ENCODE results near the gene HFE. TPM values are rescaled to one million over a fixed set of nuclear protein-coding genes. Genes with fewer than 3 reads are reported as not detected.
A peak's percentile ranks its signal among the peaks of the same experiment; 100 is the strongest.
"Not testable (repeated sequence)": the region's sequence is repeated elsewhere in the genome, so short reads cannot be mapped to it uniquely, and the experiment has no call there.

HFE gene
- total RNA-seq, 2 donors from 2014 or later: 8.9 to 16.6 TPM

- H3K27ac ChIP-seq: no peak overlapping the region
- no peaks in the 10 kb centered on the region for H3K4me1 ChIP-seq (replicated peaks)
- DNase-seq (ENCODE audit: low spot score): no peak
- H3K27me3 ChIP-seq (replicated peaks; ENCODE audit: insufficient read depth): no peaks in the 10 kb centered on the region
- no peak overlapping the region for H3K4me3 ChIP-seq
- H3K9me3 ChIP-seq: no peaks in the 10 kb centered on the region
- TF ChIP-seq POLR2A (IDR thresholded peaks at IDR 0.05) (no peak), POLR2AphosphoS5 (IDR thresholded peaks at IDR 0.05) (no peak)
- TF ChIP-seq, protein P1, sequence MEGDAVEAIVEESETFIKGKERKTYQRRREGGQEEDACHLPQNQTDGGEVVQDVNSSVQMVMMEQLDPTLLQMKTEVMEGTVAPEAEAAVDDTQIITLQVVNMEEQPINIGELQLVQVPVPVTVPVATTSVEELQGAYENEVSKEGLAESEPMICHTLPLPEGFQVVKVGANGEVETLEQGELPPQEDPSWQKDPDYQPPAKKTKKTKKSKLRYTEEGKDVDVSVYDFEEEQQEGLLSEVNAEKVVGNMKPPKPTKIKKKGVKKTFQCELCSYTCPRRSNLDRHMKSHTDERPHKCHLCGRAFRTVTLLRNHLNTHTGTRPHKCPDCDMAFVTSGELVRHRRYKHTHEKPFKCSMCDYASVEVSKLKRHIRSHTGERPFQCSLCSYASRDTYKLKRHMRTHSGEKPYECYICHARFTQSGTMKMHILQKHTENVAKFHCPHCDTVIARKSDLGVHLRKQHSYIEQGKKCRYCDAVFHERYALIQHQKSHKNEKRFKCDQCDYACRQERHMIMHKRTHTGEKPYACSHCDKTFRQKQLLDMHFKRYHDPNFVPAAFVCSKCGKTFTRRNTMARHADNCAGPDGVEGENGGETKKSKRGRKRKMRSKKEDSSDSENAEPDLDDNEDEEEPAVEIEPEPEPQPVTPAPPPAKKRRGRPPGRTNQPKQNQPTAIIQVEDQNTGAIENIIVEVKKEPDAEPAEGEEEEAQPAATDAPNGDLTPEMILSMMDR (IDR thresholded peaks at IDR 0.05): no peak
- H3K36me3 ChIP-seq: no peaks in the 10 kb centered on the region
- intact Hi-C loops (cut with DNase I): loop anchor here (10.0 kb wide), 2 partner anchors 227 to 1087 kb away; a partner anchor contains a TSS
- WGBS: 99% methylated on average over 3 of the region's 3 CpGs
Observed at GRCh38 chr6:26057899-26058298, 29.3 kb upstream of the HFE start.

- H3K9me3 ChIP-seq; H3K27me3 ChIP-seq (replicated peaks; ENCODE audit: insufficient read depth); H3K4me1 ChIP-seq (replicated peaks); DNase-seq (ENCODE audit: low spot score); H3K27ac ChIP-seq; H3K36me3 ChIP-seq; H3K4me3 ChIP-seq: not testable (repeated sequence)
- WGBS: 97% methylated on average over 12 of the region's 12 CpGs
- intact Hi-C loops (cut with DNase I): loop anchor here (10.0 kb wide), 2 partner anchors 226 to 1086 kb away; a partner anchor contains a TSS
Observed at GRCh38 chr6:26058477-26059033, 28.7 kb upstream of the HFE start.

DNA sequence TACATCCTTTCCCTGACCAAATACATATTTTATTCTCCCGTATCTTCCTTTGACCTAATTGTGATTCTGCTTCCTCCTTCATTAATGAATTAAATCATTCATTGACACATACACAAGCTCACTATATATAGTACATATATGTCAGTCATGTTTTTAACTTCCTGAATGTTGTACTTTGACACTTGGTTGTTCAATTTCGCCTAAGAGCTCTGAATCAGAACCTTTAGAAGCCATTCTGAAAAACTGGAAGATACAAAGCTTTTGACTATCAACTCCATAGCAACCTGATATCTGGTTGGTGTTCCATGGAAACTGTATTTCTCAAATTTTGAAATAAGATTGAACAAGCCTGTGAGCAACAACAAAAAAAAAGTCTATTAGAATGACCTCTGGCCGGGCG, 27.3 kb upstream of the HFE start:
- 88% methylated on average over 4 of the region's 4 CpGs for WGBS
- H3K27me3 ChIP-seq (replicated peaks; ENCODE audit: insufficient read depth): no peaks in the 10 kb centered on the region
- intact Hi-C loops (cut with DNase I): loop anchor here (10.0 kb wide), 2 partner anchors 225 to 1085 kb away; a partner anchor contains a TSS

GRCh38 chr6:26064619-26065257, 22.5 kb upstream of the HFE start:
- WGBS: 36% methylated on average over 10 of the region's 10 CpGs
- intact Hi-C loops (cut with DNase I): no loop called here
- Histone ChIP-seq H3K36me3 (no peaks in the 10 kb centered on the region), H3K9me3 (no peaks in the 10 kb centered on the region), H3K4me3 (no peak overlapping the region), H3K27ac (no peak overlapping the region), H3K4me1 (replicated peaks) (no peaks in the 10 kb centered on the region), H3K27me3 (replicated peaks; ENCODE audit: insufficient read depth) (no peaks in the 10 kb centered on the region)
- DNase-seq (ENCODE audit: low spot score): peak; percentile 10
- TF ChIP-seq POLR2A (IDR thresholded peaks at IDR 0.05) (no peak), POLR2AphosphoS5 (IDR thresholded peaks at IDR 0.05) (peak; percentile 26)
- TF ChIP-seq, protein P1 (IDR thresholded peaks at IDR 0.05): peak; percentile 54 to 79 (median 75)

More for the DNA sequence above, 27.3 kb upstream of the HFE start:
- Histone ChIP-seq H3K9me3 (no peaks in the 10 kb centered on the region), H3K27ac (no peak overlapping the region), H3K4me3 (no peak overlapping the region), H3K4me1 (replicated peaks) (no peaks in the 10 kb centered on the region), H3K36me3 (no peaks in the 10 kb centered on the region)
- TF ChIP-seq POLR2A (IDR thresholded peaks at IDR 0.05) (no peak), POLR2AphosphoS5 (IDR thresholded peaks at IDR 0.05) (no peak)
- TF ChIP-seq, protein P1 (IDR thresholded peaks at IDR 0.05): no peak
- DNase-seq (ENCODE audit: low spot score): no peak

GRCh38 chr6:26065952-26066380, 21.3 kb upstream of the HFE start:
- Histone ChIP-seq H3K27me3 (replicated peaks; ENCODE audit: insufficient read depth) (no peaks in the 10 kb centered on the region), H3K9me3 (no peaks in the 10 kb centered on the region), H3K36me3 (no peaks in the 10 kb centered on the region), H3K4me1 (replicated peaks) (no peaks in the 10 kb centered on the region), H3K4me3 (no peak overlapping the region), H3K27ac (no peak overlapping the region)
- intact Hi-C loops (cut with DNase I): loop anchor here (1.0 kb wide), 1 partner anchor 31 kb away; no protein-coding TSS in a partner anchor
- peak; percentile 72 for DNase-seq (ENCODE audit: low spot score)
- 0% methylated on average over 4 of the region's 4 CpGs for WGBS
- TF ChIP-seq, protein P1 (IDR thresholded peaks at IDR 0.05): peak; percentile 55 to 88 (median 78)
- TF ChIP-seq POLR2AphosphoS5 (IDR thresholded peaks at IDR 0.05) (peak; percentile 73), POLR2A (IDR thresholded peaks at IDR 0.05) (no peak)

Data from prostate gland (tissue), 2 donors.